H9 (cell line): ENCODE measurements around the gene GPR84. TPM values are rescaled to one million over a fixed set of nuclear protein-coding genes. Genes with fewer than 3 reads are reported as not detected.

Experiments
- DNase-seq: peaks from one replicate; pipeline ENCODE4 v3.0.0-alpha.2; 2017
- H2AFZ ChIP-seq: one replicate; pipeline ENCODE4 v1.6.1; 2013; ENCODE audit warnings: mild to moderate bottlenecking, low read length, control low read depth, moderate library complexity
- H2AK5ac ChIP-seq: 2 replicates; pipeline ENCODE4 v1.6.1; 2013; ENCODE audit warnings: low read length, control low read depth, mixed read lengths; ENCODE audit not compliant: insufficient read length
- H2BK120ac ChIP-seq: one replicate; pipeline ENCODE4 v1.6.1; 2013; ENCODE audit warnings: low read depth, mild to moderate bottlenecking, low read length, control low read depth, inconsistent platforms; ENCODE audit not compliant: poor library complexity, severe bottlenecking
- H2BK12ac ChIP-seq: 2 replicates; pipeline ENCODE4 v1.6.1; 2013; ENCODE audit warnings: low read length, control low read depth, mixed read lengths, low read depth; ENCODE audit not compliant: insufficient read length
- H2BK15ac ChIP-seq: 2 replicates; pipeline ENCODE4 v1.6.1; 2013; ENCODE audit warnings: low read depth, low read length, control low read depth
- H2BK20ac ChIP-seq: one replicate; pipeline ENCODE4 v1.6.1; 2013; ENCODE audit warnings: low read depth, mild to moderate bottlenecking, low read length, control low read depth, inconsistent platforms; ENCODE audit not compliant: poor library complexity, severe bottlenecking
- H2BK5ac ChIP-seq: 2 replicates; pipeline ENCODE4 v1.6.1; 2013; ENCODE audit warnings: low read length, control low read depth, mixed read lengths; ENCODE audit not compliant: insufficient read length
- H3K14ac ChIP-seq: 2 replicates; pipeline ENCODE4 v1.6.1; 2013; ENCODE audit warnings: low read length, control low read depth; ENCODE audit not compliant: insufficient read depth
- H3K18ac ChIP-seq: 2 replicates; pipeline ENCODE4 v1.6.1; 2013; ENCODE audit warnings: low read depth, mild to moderate bottlenecking, mixed read lengths, low read length, control low read depth; ENCODE audit not compliant: insufficient read length
- H3K23ac ChIP-seq: 2 replicates; pipeline ENCODE4 v1.6.1; 2013; ENCODE audit warnings: low read length, control low read depth, mixed read lengths, low read depth; ENCODE audit not compliant: insufficient read length
- H3K23me2 ChIP-seq: 2 replicates; pipeline ENCODE4 v1.6.1; 2013; ENCODE audit warnings: low read depth, mild to moderate bottlenecking, mixed read lengths, low read length, control low read depth; ENCODE audit not compliant: insufficient read length, poor library complexity, severe bottlenecking
- H3K27ac ChIP-seq: 2 replicates; pipeline ENCODE4 v1.5.1; 2013; ENCODE audit warnings: low read length, control low read depth, mixed read lengths, low read depth; ENCODE audit not compliant: insufficient read length
- H3K27me3 ChIP-seq: 2 replicates; pipeline ENCODE4 v1.6.1; 2013; ENCODE audit warnings: low read length, control low read depth, inconsistent platforms; ENCODE audit not compliant: insufficient read depth
- H3K4ac ChIP-seq: 2 replicates; pipeline ENCODE4 v1.6.1; 2013; ENCODE audit warnings: low read depth, mild to moderate bottlenecking, control low read depth, inconsistent platforms, low read length, moderate library complexity
- H3K4me1 ChIP-seq: 2 replicates; pipeline ENCODE4 v1.6.1; 2013; ENCODE audit warnings: low read length, control low read depth, inconsistent platforms; ENCODE audit not compliant: insufficient read depth
- H3K4me2 ChIP-seq: 2 replicates; pipeline ENCODE4 v1.6.1; 2013; ENCODE audit warnings: low read length, control low read depth, mixed read lengths; ENCODE audit not compliant: insufficient read length, insufficient read depth
- H3K56ac ChIP-seq: 2 replicates; pipeline ENCODE4 v1.6.1; 2013; ENCODE audit warnings: low read depth, mild to moderate bottlenecking, mixed read lengths, low read length, control low read depth; ENCODE audit not compliant: insufficient read length
- H3K79me1 ChIP-seq: 2 replicates; pipeline ENCODE4 v1.6.1; 2013; ENCODE audit warnings: low read depth, mild to moderate bottlenecking, moderate library complexity, low read length, control low read depth, inconsistent platforms; ENCODE audit not compliant: insufficient read depth, poor library complexity, severe bottlenecking
- H3K79me2 ChIP-seq: 2 replicates; pipeline ENCODE4 v1.6.1; 2013; ENCODE audit warnings: low read length, control low read depth, inconsistent platforms; ENCODE audit not compliant: insufficient read depth
- H3K9ac ChIP-seq: 2 replicates; pipeline ENCODE4 v1.6.1; 2013; ENCODE audit warnings: low read length, control low read depth, mixed read lengths; ENCODE audit not compliant: insufficient read length; ENCODE audit errors: extremely low read depth
- H3K9me3 ChIP-seq: one replicate; pipeline ENCODE4 v1.6.1; 2013; ENCODE audit warnings: low read depth, low read length, inconsistent platforms; ENCODE audit not compliant: control insufficient read depth
- H3T11ph ChIP-seq: one replicate; pipeline ENCODE4 v1.6.1; 2013; ENCODE audit warnings: mild to moderate bottlenecking, low read length, control low read depth, inconsistent platforms
- H4K20me1 ChIP-seq: one replicate; pipeline ENCODE4 v1.6.1; 2013; ENCODE audit not compliant: control insufficient read depth, insufficient read length, insufficient read depth
- H4K5ac ChIP-seq: 2 replicates; pipeline ENCODE4 v1.6.1; 2013; ENCODE audit warnings: low read depth, mild to moderate bottlenecking, mixed read lengths, low read length, control low read depth; ENCODE audit not compliant: insufficient read length
- H4K8ac ChIP-seq: replicated peaks from 2 replicates; pipeline ENCODE4 v1.6.1; 2013; ENCODE audit warnings: low read length, control low read depth, mixed read lengths, low read depth; ENCODE audit not compliant: insufficient read length
- H4K91ac ChIP-seq: 2 replicates; pipeline ENCODE4 v1.6.1; 2013; ENCODE audit warnings: low read depth, mild to moderate bottlenecking, moderate library complexity, mixed read lengths, low read length, control low read depth; ENCODE audit not compliant: insufficient read length
- H3K27ac Mint-ChIP-seq, 3 experiments: 2 replicates in 2 of 3; 3 replicates in 1 of 3; pipeline ENCODE4 v1.8.0; 2020 to 2021; ENCODE audit warnings: mixed read lengths in 3 of 3, mild to moderate bottlenecking in 1 of 3, moderate library complexity in 1 of 3
- H3K27me3 Mint-ChIP-seq: 2 replicates; pipeline ENCODE4 v1.8.0; 2021; ENCODE audit warnings: low read depth, mild to moderate bottlenecking, moderate library complexity, mixed read lengths
- H3K36me3 Mint-ChIP-seq, 3 experiments: 2 replicates in 2 of 3; 3 replicates in 1 of 3; pipeline ENCODE4 v1.8.0; 2020 to 2021; ENCODE audit warnings: low read depth in 3 of 3, mixed read lengths in 3 of 3; ENCODE audit not compliant: insufficient read depth in 1 of 3
- H3K4me1 Mint-ChIP-seq, 2 experiments: 2 replicates each; pipeline ENCODE4 v1.8.0; 2020; ENCODE audit warnings: mixed read lengths in 2 of 2
- H3K4me3 Mint-ChIP-seq, 2 experiments: 2 replicates in 1 of 2; 3 replicates in 1 of 2; pipeline ENCODE4 v1.8.0; 2020 to 2021; ENCODE audit warnings: mild to moderate bottlenecking in 2 of 2, mixed read lengths in 2 of 2, moderate library complexity in 1 of 2
- H3K9me3 Mint-ChIP-seq, 2 experiments: 2 replicates in 1 of 2; 3 replicates in 1 of 2; pipeline ENCODE4 v1.8.0; 2020; ENCODE audit warnings: mild to moderate bottlenecking in 2 of 2, mixed read lengths in 2 of 2, moderate library complexity in 1 of 2
- CTCF ChIP-seq: fragments of 200-600 bp; sonication (generic); conservative IDR thresholded peaks from 3 replicates; pipeline ENCODE4 v1.8.0; 2021; ENCODE audit warnings: antibody characterized with exemption, mild to moderate bottlenecking
- total RNA-seq: library from RNA; stranded (reverse); gene quantifications from 2 replicates; pipeline ENCODE4 v1.2.1, GENCODE V29; 2021

Gene GPR84
- total RNA-seq, 1 experiment from 2014 or later = not detected

DNA sequence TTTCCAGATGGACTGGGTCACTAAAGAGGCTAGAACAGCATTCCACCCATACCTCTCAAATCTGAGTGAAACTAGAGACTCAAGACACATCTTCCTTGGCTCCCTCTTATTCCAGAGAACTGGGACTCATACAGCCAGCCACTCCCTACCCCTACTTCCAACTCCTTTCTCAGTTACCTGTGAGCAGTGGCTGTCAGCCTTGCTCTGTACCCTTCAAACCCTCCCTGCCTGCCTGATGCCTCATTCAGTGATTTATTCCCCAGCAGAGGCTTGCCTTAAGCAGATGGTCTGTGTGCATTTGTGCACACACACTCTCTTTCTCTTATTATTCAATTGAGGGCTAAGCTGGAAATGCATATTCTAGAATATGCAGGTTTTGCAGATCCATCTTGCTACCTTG, 14.6 kb downstream of the GPR84 start:
- H3K36me3 Mint-ChIP-seq = peaks cover 29 to 52% (median 45%) of the 10 kb centered on the region in 3 experiments; a peak in 6 of 7 replicates
- Histone ChIP-seq H3K4ac (no peak overlapping the region), H3K23ac (no peak overlapping the region), H3K9me3 (no peaks in the 10 kb centered on the region), H3K4me1 (peaks cover 17% of the 10 kb centered on the region), H3K27me3 (no peaks in the 10 kb centered on the region), H2BK20ac (no peak overlapping the region), H3K9ac (no peak overlapping the region), H3K23me2 (peaks cover 8% of the 10 kb centered on the region), H3K79me2 (no peaks in the 10 kb centered on the region), H3K27ac (no peak overlapping the region), H4K20me1 (no peaks in the 10 kb centered on the region), H4K8ac (no peak overlapping the region), H2AFZ (no peak overlapping the region), H2BK120ac (no peak overlapping the region), H3K14ac (no peak overlapping the region), H2BK12ac (no peak overlapping the region), H2BK15ac (no peak overlapping the region), H2AK5ac (no peak overlapping the region), H3K4me2 (no peak overlapping the region), H3T11ph (no peak overlapping the region), H3K56ac (no peak overlapping the region), H2BK5ac (no peak overlapping the region), H3K79me1 (no peaks in the 10 kb centered on the region), H4K91ac (no peak overlapping the region), H3K18ac (no peak overlapping the region), H4K5ac (no peak overlapping the region)
- no peaks in the 10 kb centered on the region for H3K9me3 Mint-ChIP-seq
- H3K27ac Mint-ChIP-seq = no peak overlapping the region
- no peak for TF ChIP-seq CTCF
- H3K4me3 Mint-ChIP-seq = 0 out of 5 replicates have a peak overlapping the region, but pooled peaks of 1 of the 2 experiments have one; percentile 3
- H3K4me1 Mint-ChIP-seq = peaks cover 49 to 55% of the 10 kb centered on the region in 2 experiments
- DNase-seq = no peak
- H3K27me3 Mint-ChIP-seq = peaks cover 21% of the 10 kb centered on the region
